CD14-positive monocyte (primary cell): ENCODE measurements around the gene MYO5C. TPM values are rescaled to one million over a fixed set of nuclear protein-coding genes. Genes with fewer than 3 reads are reported as not detected.

Source experiments
- DNase-seq, 3 donors: peaks; one replicate each; pipeline ENCODE4 v3.0.0-alpha.2; 2011 to 2022
- H2AFZ ChIP-seq: 2 replicates; pipeline ENCODE4 v1.6.0; 2012; ENCODE audit warnings: mild to moderate bottlenecking, low read depth, low read length, inconsistent platforms; ENCODE audit not compliant: insufficient read depth, poor library complexity, severe bottlenecking
- H3K27ac ChIP-seq, 2 donors: 1 replicate in 1 of 2; 2 replicates in 1 of 2; pipeline ENCODE4 v1.5.1; 2012 to 2013; ENCODE audit warnings: low read length in 2 of 2, control low read depth in 1 of 2, inconsistent platforms in 1 of 2, low read depth in 1 of 2, mild to moderate bottlenecking in 1 of 2
- H3K27me3 ChIP-seq, 2 donors: one replicate each; pipeline versions ENCODE4 v1.6.0 to v1.6.1; 2011 to 2013; ENCODE audit warnings: low read length in 2 of 2; ENCODE audit not compliant: control insufficient read depth in 2 of 2, insufficient read depth in 2 of 2
- H3K36me3 ChIP-seq, 2 donors: replicated peaks in 1 of 2; 1 replicate in 1 of 2; 2 replicates in 1 of 2; pipeline versions ENCODE4 v1.5.1 to v1.6.1; 2012 to 2013; ENCODE audit warnings: low read length in 2 of 2, control low read depth in 1 of 2, inconsistent platforms in 1 of 2, mild to moderate bottlenecking in 1 of 2; ENCODE audit not compliant: insufficient read depth in 2 of 2, control insufficient read depth in 1 of 2
- H3K4me1 ChIP-seq, 2 donors: 1 replicate in 1 of 2; 2 replicates in 1 of 2; pipeline versions ENCODE4 v1.5.1 to v1.6.1; 2012 to 2013; ENCODE audit warnings: low read length in 2 of 2, control low read depth in 1 of 2, inconsistent platforms in 1 of 2, mild to moderate bottlenecking in 1 of 2, moderate library complexity in 1 of 2; ENCODE audit not compliant: insufficient read depth in 2 of 2, control insufficient read depth in 1 of 2
- H3K4me2 ChIP-seq: replicated peaks from 2 replicates; pipeline ENCODE3; 2012; ENCODE audit warnings: low read length, moderate library complexity, mild to moderate bottlenecking; ENCODE audit not compliant: poor library complexity, severe bottlenecking; ENCODE audit errors: extremely low read depth
- H3K4me3 ChIP-seq, 3 experiments: fragments of 200-600 bp in 1 of 3; sonication (generic) in 1 of 3; replicated peaks in 1 of 3; 1 replicate in 2 of 3; 2 replicates in 1 of 3; pipeline ENCODE4 v1.5.1; 2011 to 2013; ENCODE audit warnings: low read length in 3 of 3, mild to moderate bottlenecking in 3 of 3, control low read depth in 2 of 3, low read depth in 2 of 3, inconsistent platforms in 1 of 3, moderate library complexity in 1 of 3
- H3K79me2 ChIP-seq: 2 replicates; pipeline ENCODE4 v1.6.0; 2012; ENCODE audit warnings: mild to moderate bottlenecking, control low read depth, inconsistent platforms, low read length, moderate library complexity; ENCODE audit not compliant: insufficient read depth
- H3K9ac ChIP-seq: 2 replicates; pipeline ENCODE4 v1.6.0; 2017; ENCODE audit warnings: low read length, mild to moderate bottlenecking; ENCODE audit not compliant: insufficient read depth, poor library complexity, severe bottlenecking
- H3K9me3 ChIP-seq, 2 donors: replicated peaks in 1 of 2; 1 replicate in 1 of 2; 2 replicates in 1 of 2; pipeline versions ENCODE4 v1.5.1 to v1.6.1; 2012 to 2013; ENCODE audit warnings: low read length in 2 of 2, control low read depth in 1 of 2; ENCODE audit not compliant: control insufficient read depth in 1 of 2, insufficient read depth in 1 of 2
- H4K20me1 ChIP-seq: 2 replicates; pipeline ENCODE4 v1.6.0; 2012; ENCODE audit warnings: mild to moderate bottlenecking, low read length, control low read depth, moderate library complexity; ENCODE audit not compliant: insufficient read depth
- H3K27ac Mint-ChIP-seq, 7 donors: one replicate each; pipeline ENCODE4 v1.8.0; 2020; ENCODE audit warnings: mild to moderate bottlenecking in 7 of 7, mixed read lengths in 7 of 7, moderate library complexity in 6 of 7, inconsistent platforms in 2 of 7
- H3K27me3 Mint-ChIP-seq, 3 donors: one replicate each; pipeline ENCODE4 v1.8.0; 2021 to 2022; ENCODE audit warnings: low read depth in 3 of 3, mild to moderate bottlenecking in 3 of 3, mixed read lengths in 3 of 3, moderate library complexity in 3 of 3, inconsistent platforms in 1 of 3
- H3K36me3 Mint-ChIP-seq, 2 donors: one replicate each; pipeline ENCODE4 v1.8.0; 2020; ENCODE audit warnings: mixed read lengths in 2 of 2, inconsistent platforms in 1 of 2, mild to moderate bottlenecking in 1 of 2
- H3K4me1 Mint-ChIP-seq: one replicate; pipeline ENCODE4 v1.8.0; 2020; ENCODE audit warnings: mild to moderate bottlenecking, mixed read lengths
- H3K4me3 Mint-ChIP-seq, 2 donors: one replicate each; pipeline ENCODE4 v1.8.0; 2020; ENCODE audit warnings: mild to moderate bottlenecking in 2 of 2, mixed read lengths in 2 of 2, moderate library complexity in 1 of 2
- H3K9me3 Mint-ChIP-seq, 7 donors: one replicate each; pipeline ENCODE4 v1.8.0; 2020 to 2022; ENCODE audit warnings: mixed read lengths in 7 of 7, mild to moderate bottlenecking in 6 of 7, moderate library complexity in 6 of 7, inconsistent platforms in 2 of 7
- WGBS: methylation state at CpG from one replicate; pipeline ENCODE4 v1.1.5; 2013; ENCODE audit warnings: missing lambda C conversion rate; ENCODE audit not compliant: insufficient coverage; 5-methylcytosine and 5-hydroxymethylcytosine counted together
- intact Hi-C, 2 donors: fragments of 100-400 bp; cut with micrococcal nuclease; formaldehyde crosslinking; loops; one replicate each; pipeline versions ENCODE4 v1.15.0 to v1.15.1; 2023
- polyA plus RNA-seq, 3 donors: library from polyadenylated mRNA; depleted of rRNA in 1 of 3; unstranded in 2 of 3; stranded (reverse) in 1 of 3; fragments of 300-500 nt in 2 of 3; fragments of >200 nt in 1 of 3; fragmentation: Illumina TruSeq in 2 of 3; gene quantifications; 1 replicate in 2 of 3; 2 replicates in 1 of 3; pipeline ENCODE4 v1.2.3, GENCODE V29; 2012 to 2021
- TF ChIP-seq, protein P1 (sequence below): fragments of 200-600 bp; IDR thresholded peaks from one replicate; pipeline ENCODE4 v1.8.0; 2022; ENCODE audit warnings: antibody characterized with exemption, mild to moderate bottlenecking

MYO5C gene
- polyA plus RNA-seq, 3 donors, result 0.20 TPM; not detected in 2

GRCh38 chr15:52151353-52151752, 144.3 kb downstream of the MYO5C start:
- no peak for DNase-seq
- Histone ChIP-seq H3K27me3 (no peaks in the 10 kb centered on the region), H3K9me3 (no peaks in the 10 kb centered on the region), H3K27ac (no peak overlapping the region), H3K9ac (no peak overlapping the region), H2AFZ (no peak overlapping the region), H3K4me3 (no peak overlapping the region), H3K4me1 (no peaks in the 10 kb centered on the region), H4K20me1 (no peaks in the 10 kb centered on the region), H3K79me2 (no peaks in the 10 kb centered on the region), H3K36me3 (no peaks in the 10 kb centered on the region), H3K4me2 (no peak overlapping the region)
- no peaks in the 10 kb centered on the region for H3K9me3 Mint-ChIP-seq
- H3K27ac Mint-ChIP-seq, result no peak overlapping the region
- H3K36me3 Mint-ChIP-seq, result peaks cover 4% of the 10 kb centered on the region in 2 donors
- H3K4me3 Mint-ChIP-seq, result no peak overlapping the region
- intact Hi-C loops, result no loop called here
- H3K27me3 Mint-ChIP-seq, result peaks cover 0 to 6% (median 3%) of the 10 kb centered on the region in 3 donors
- H3K4me1 Mint-ChIP-seq, result peaks cover 7% of the 10 kb centered on the region
- no CpG with 5 or more reads among the region's 4 CpGs for WGBS
- TF ChIP-seq, protein P1, sequence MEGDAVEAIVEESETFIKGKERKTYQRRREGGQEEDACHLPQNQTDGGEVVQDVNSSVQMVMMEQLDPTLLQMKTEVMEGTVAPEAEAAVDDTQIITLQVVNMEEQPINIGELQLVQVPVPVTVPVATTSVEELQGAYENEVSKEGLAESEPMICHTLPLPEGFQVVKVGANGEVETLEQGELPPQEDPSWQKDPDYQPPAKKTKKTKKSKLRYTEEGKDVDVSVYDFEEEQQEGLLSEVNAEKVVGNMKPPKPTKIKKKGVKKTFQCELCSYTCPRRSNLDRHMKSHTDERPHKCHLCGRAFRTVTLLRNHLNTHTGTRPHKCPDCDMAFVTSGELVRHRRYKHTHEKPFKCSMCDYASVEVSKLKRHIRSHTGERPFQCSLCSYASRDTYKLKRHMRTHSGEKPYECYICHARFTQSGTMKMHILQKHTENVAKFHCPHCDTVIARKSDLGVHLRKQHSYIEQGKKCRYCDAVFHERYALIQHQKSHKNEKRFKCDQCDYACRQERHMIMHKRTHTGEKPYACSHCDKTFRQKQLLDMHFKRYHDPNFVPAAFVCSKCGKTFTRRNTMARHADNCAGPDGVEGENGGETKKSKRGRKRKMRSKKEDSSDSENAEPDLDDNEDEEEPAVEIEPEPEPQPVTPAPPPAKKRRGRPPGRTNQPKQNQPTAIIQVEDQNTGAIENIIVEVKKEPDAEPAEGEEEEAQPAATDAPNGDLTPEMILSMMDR, result no peak

GRCh38 chr15:52150871-52151270, 144.7 kb downstream of the MYO5C start:
- Histone ChIP-seq H3K27ac (no peak overlapping the region), H3K4me3 (no peak overlapping the region), H2AFZ (no peak overlapping the region), H3K9me3 (no peaks in the 10 kb centered on the region), H3K4me1 (no peaks in the 10 kb centered on the region), H3K4me2 (no peak overlapping the region), H3K27me3 (no peaks in the 10 kb centered on the region), H3K79me2 (no peaks in the 10 kb centered on the region), H4K20me1 (no peaks in the 10 kb centered on the region), H3K9ac (no peak overlapping the region), H3K36me3 (no peaks in the 10 kb centered on the region)
- TF ChIP-seq, protein P1, result no peak
- Mint-ChIP-seq H3K36me3 (peaks cover 4% of the 10 kb centered on the region in 2 donors), H3K27me3 (peaks cover 0 to 6% (median 3%) of the 10 kb centered on the region in 3 donors), H3K27ac (no peak overlapping the region), H3K9me3 (peaks cover 0 to 2% (median 0%) of the 10 kb centered on the region in 7 donors), H3K4me1 (peaks cover 7% of the 10 kb centered on the region), H3K4me3 (no peak overlapping the region)
- intact Hi-C loops, result no loop called here
- WGBS, result 97% methylated on average over 4 of the region's 4 CpGs
- no peak for DNase-seq
